H1 (cell line): ENCODE data around the gene L3MBTL4. TPM values are rescaled to one million over a fixed set of nuclear protein-coding genes. Genes with fewer than 3 reads are reported as not detected.

ENCODE experiments used
- CTCF ChIA-PET: fragments of 300-600 bp; sonication (Branson Sonifier 250); formaldehyde crosslinking; loops from one replicate; lab custom pipeline; 2021; ENCODE audit not compliant: partially characterized antibody; lab: Charles Lee
- POLR2A ChIA-PET: fragments of 300-600 bp; sonication (Branson Sonifier 250); formaldehyde crosslinking; loops from one replicate; lab custom pipeline; 2021; ENCODE audit warnings: inconsistent platforms; ENCODE audit not compliant: partially characterized antibody; lab: Charles Lee
- DNase-seq, 2 experiments: peaks; one replicate each; pipeline versions ENCODE4 v3.0.0 to v3.0.0-alpha.2; 2010 to 2022; ENCODE audit warnings: low spot score in 2 of 2, low read depth in 1 of 2, mixed read lengths in 1 of 2
- FAIRE-seq: peaks from 2 replicates; lab custom pipeline; 2011; peaks lifted over from hg19 to GRCh38; lab: Jason Lieb, UNC
- H2AFZ ChIP-seq: 2 replicates; pipeline ENCODE4 v1.8.1; 2012; ENCODE audit warnings: low read length, inconsistent platforms
- H2AK5ac ChIP-seq: 2 replicates; pipeline ENCODE4 v1.6.1; 2013; ENCODE audit warnings: low read depth, low read length
- H2BK120ac ChIP-seq: replicated peaks from 2 replicates; pipeline ENCODE3; 2013; ENCODE audit warnings: low read depth, low read length, inconsistent platforms
- H2BK12ac ChIP-seq: 2 replicates; pipeline ENCODE4 v1.6.1; 2013; ENCODE audit warnings: low read depth, low read length
- H2BK15ac ChIP-seq: 2 replicates; pipeline ENCODE4 v1.6.1; 2013; ENCODE audit warnings: low read length
- H2BK20ac ChIP-seq: 2 replicates; pipeline ENCODE4 v1.6.1; 2013; ENCODE audit warnings: low read length
- H2BK5ac ChIP-seq: 2 replicates; pipeline ENCODE4 v1.6.1; 2013; ENCODE audit warnings: low read depth, low read length
- H3K14ac ChIP-seq: 2 replicates; pipeline ENCODE4 v1.6.1; 2013; ENCODE audit warnings: inconsistent platforms; ENCODE audit not compliant: insufficient read length
- H3K18ac ChIP-seq: 2 replicates; pipeline ENCODE4 v1.6.1; 2013; ENCODE audit warnings: low read length; ENCODE audit errors: extremely low read depth
- H3K23ac ChIP-seq: 2 replicates; pipeline ENCODE4 v1.6.1; 2013; ENCODE audit warnings: inconsistent platforms; ENCODE audit not compliant: insufficient read length
- H3K23me2 ChIP-seq: 2 replicates; pipeline ENCODE4 v1.6.1; 2013; ENCODE audit warnings: low read depth, low read length
- H3K27ac ChIP-seq: 2 replicates; pipeline ENCODE4 v1.6.1; 2011; ENCODE audit warnings: low read depth, low read length, inconsistent platforms
- H3K27me3 ChIP-seq, 4 experiments: replicated peaks in 1 of 4; 1 replicate in 1 of 4; 2 replicates in 3 of 4; pipeline versions ENCODE4 v1.6.1 to v1.8.1; 2011 to 2013; ENCODE audit warnings: low read length in 3 of 4, mild to moderate bottlenecking in 3 of 4, inconsistent platforms in 2 of 4, mixed read lengths in 2 of 4, moderate library complexity in 1 of 4; ENCODE audit not compliant: control insufficient read depth in 3 of 4, insufficient read depth in 3 of 4; ENCODE audit errors: extremely low read depth in 1 of 4
- H3K36me3 ChIP-seq, 4 experiments: 2 replicates each; pipeline versions ENCODE4 v1.6.1 to v1.8.1; 2011 to 2013; ENCODE audit warnings: mild to moderate bottlenecking in 4 of 4, low read length in 3 of 4, moderate library complexity in 2 of 4, control low read depth in 1 of 4, inconsistent platforms in 1 of 4; ENCODE audit not compliant: insufficient read depth in 4 of 4, control insufficient read depth in 2 of 4
- H3K4ac ChIP-seq: replicated peaks from 2 replicates; pipeline ENCODE3; 2013; ENCODE audit warnings: low read length, low read depth, mixed read lengths, inconsistent platforms; ENCODE audit not compliant: insufficient read length
- H3K4me1 ChIP-seq, 4 experiments: replicated peaks in 1 of 4; 1 replicate in 1 of 4; 2 replicates in 3 of 4; pipeline versions ENCODE4 v1.6.1 to v1.8.1; 2011 to 2013; ENCODE audit warnings: low read length in 3 of 4, inconsistent platforms in 2 of 4, mixed read lengths in 1 of 4; ENCODE audit not compliant: insufficient read depth in 4 of 4, control insufficient read depth in 3 of 4
- H3K4me2 ChIP-seq, 2 experiments: 2 replicates each; pipeline versions ENCODE4 v1.6.1 to v1.8.1; 2011 to 2013; ENCODE audit warnings: low read depth in 2 of 2, low read length in 2 of 2, control low read depth in 1 of 2, inconsistent platforms in 1 of 2, mild to moderate bottlenecking in 1 of 2; ENCODE audit not compliant: insufficient read depth in 1 of 2
- H3K4me3 ChIP-seq, 4 experiments: fragments of 200-600, 300-600 bp in 1 of 4; sonication (generic), shearing (Covaris generic), sonication (Bioruptor Twin) in 1 of 4; 2 replicates each; pipeline versions ENCODE4 v1.5.1 to v1.8.1; 2011 to 2016; ENCODE audit warnings: low read length in 4 of 4, low read depth in 3 of 4, control low read depth in 2 of 4, inconsistent platforms in 2 of 4, mild to moderate bottlenecking in 2 of 4, mixed read lengths in 1 of 4, moderate library complexity in 1 of 4; ENCODE audit not compliant: insufficient read depth in 2 of 4; ENCODE audit errors: extremely low read depth in 1 of 4
- H3K56ac ChIP-seq: replicated peaks from 2 replicates; pipeline ENCODE3; 2013; ENCODE audit warnings: low read depth, mild to moderate bottlenecking, mixed read lengths, low read length, inconsistent platforms; ENCODE audit not compliant: insufficient read length
- H3K79me1 ChIP-seq: 2 replicates; pipeline ENCODE4 v1.6.1; 2013; ENCODE audit warnings: low read depth, low read length, control low read depth
- H3K79me2 ChIP-seq, 2 experiments: 2 replicates each; pipeline versions ENCODE4 v1.6.1 to v1.8.1; 2012 to 2013; ENCODE audit warnings: low read length in 2 of 2, mild to moderate bottlenecking in 2 of 2, inconsistent platforms in 1 of 2; ENCODE audit not compliant: insufficient read depth in 2 of 2, control insufficient read depth in 1 of 2
- H3K9ac ChIP-seq, 4 experiments: replicated peaks in 1 of 4; 1 replicate in 1 of 4; 2 replicates in 3 of 4; pipeline versions ENCODE4 v1.6.1 to v1.8.1; 2011 to 2013; ENCODE audit warnings: low read depth in 3 of 4, low read length in 3 of 4, control low read depth in 2 of 4, mild to moderate bottlenecking in 2 of 4, moderate library complexity in 2 of 4, inconsistent platforms in 1 of 4; ENCODE audit errors: extremely low read depth in 1 of 4
- H3K9me3 ChIP-seq, 2 experiments: 2 replicates each; pipeline versions ENCODE4 v1.6.1 to v1.8.1; 2012 to 2013; ENCODE audit warnings: mild to moderate bottlenecking in 2 of 2, moderate library complexity in 2 of 2, control low read depth in 1 of 2, inconsistent platforms in 1 of 2, low read depth in 1 of 2, low read length in 1 of 2, mixed read lengths in 1 of 2; ENCODE audit not compliant: insufficient read depth in 2 of 2
- H4K20me1 ChIP-seq, 2 experiments: replicated peaks in 1 of 2; 2 replicates each; pipeline versions ENCODE3 to v1.8.1; 2011 to 2013; ENCODE audit warnings: inconsistent platforms in 2 of 2, low read length in 2 of 2, mild to moderate bottlenecking in 1 of 2; ENCODE audit not compliant: insufficient read depth in 2 of 2, control insufficient read depth in 1 of 2
- H4K5ac ChIP-seq: 2 replicates; pipeline ENCODE4 v1.6.1; 2013; ENCODE audit warnings: low read length, low read depth, mixed read lengths, inconsistent platforms; ENCODE audit not compliant: insufficient read length
- H4K8ac ChIP-seq: 2 replicates; pipeline ENCODE4 v1.8.0; 2013; ENCODE audit warnings: mild to moderate bottlenecking, moderate library complexity, low read length, inconsistent platforms; ENCODE audit not compliant: insufficient read depth; ENCODE audit errors: extremely low read depth
- H4K91ac ChIP-seq: replicated peaks from 2 replicates; pipeline ENCODE3; 2013; ENCODE audit warnings: low read length, mixed read lengths, inconsistent platforms; ENCODE audit not compliant: insufficient read length
- ATF3 ChIP-seq: IDR thresholded peaks from 2 replicates; pipeline ENCODE4 v1.6.1; 2011; ENCODE audit warnings: low read depth, mild to moderate bottlenecking, low read length; ENCODE audit not compliant: insufficient read depth
- BRCA1 ChIP-seq: IDR thresholded peaks from 2 replicates; pipeline ENCODE4 v1.6.1; 2012; ENCODE audit warnings: low read depth, low read length, improper control_type of control experiment
- CTBP2 ChIP-seq: IDR thresholded peaks from 2 replicates; pipeline ENCODE4 v1.7.0; 2011; ENCODE audit warnings: borderline replicate concordance, mild to moderate bottlenecking, moderate library complexity, mixed read lengths, low read length; ENCODE audit not compliant: insufficient read depth, insufficient read length
- EGR1 ChIP-seq: IDR thresholded peaks from 2 replicates; pipeline ENCODE4 v1.6.1; 2011; ENCODE audit warnings: low read depth, low read length, borderline replicate concordance
- EZH2 ChIP-seq: fragments of 200-600 bp; sonication (generic); IDR thresholded peaks from 2 replicates; pipeline ENCODE4 v1.7.1; 2012; ENCODE audit warnings: low read depth, mild to moderate bottlenecking, moderate library complexity, low read length, inconsistent platforms; ENCODE audit not compliant: severe bottlenecking
- JUN ChIP-seq: IDR thresholded peaks from 2 replicates; pipeline ENCODE4 v1.6.1; 2011; ENCODE audit warnings: low read depth, mild to moderate bottlenecking, improper control_type of control experiment, low read length
- MAFK ChIP-seq: IDR thresholded peaks from 2 replicates; pipeline ENCODE4 v1.6.1; 2012; ENCODE audit warnings: low read depth, mild to moderate bottlenecking, improper control_type of control experiment, low read length
- POLR2A ChIP-seq, 2 experiments: IDR thresholded peaks; 1 replicate in 1 of 2; 2 replicates in 1 of 2; pipeline ENCODE4 v1.6.1; 2011; ENCODE audit warnings: low read depth in 2 of 2, low read length in 2 of 2, mild to moderate bottlenecking in 2 of 2; ENCODE audit errors: control extremely low read depth in 1 of 2
- POU5F1 ChIP-seq: IDR thresholded peaks from 2 replicates; pipeline ENCODE4 v1.6.1; 2011; ENCODE audit warnings: low read depth, mild to moderate bottlenecking, low read length, moderate library complexity
- RBBP5 ChIP-seq: IDR thresholded peaks from 2 replicates; pipeline ENCODE4 v1.7.1; 2012; ENCODE audit warnings: low read depth, mild to moderate bottlenecking, inconsistent platforms, low read length, moderate library complexity, borderline replicate concordance
- SIN3A ChIP-seq, 2 experiments: IDR thresholded peaks in 1 of 2; conservative IDR thresholded peaks in 1 of 2; 2 replicates each; pipeline ENCODE4 v1.6.1; 2011 to 2012; ENCODE audit warnings: low read length in 2 of 2, improper control_type of control experiment in 1 of 2, low read depth in 1 of 2, mild to moderate bottlenecking in 1 of 2
- SIRT6 ChIP-seq: IDR thresholded peaks from one replicate; pipeline ENCODE4 v1.7.1; 2012; ENCODE audit warnings: low read length, inconsistent platforms
- SUZ12 ChIP-seq: fragments of 200-600 bp; sonication (generic); IDR thresholded peaks from 2 replicates; pipeline ENCODE4 v1.6.1; 2012; ENCODE audit warnings: mild to moderate bottlenecking, inconsistent platforms, low read length, moderate library complexity, mixed read lengths
- TAF1 ChIP-seq: IDR thresholded peaks from 2 replicates; pipeline ENCODE4 v1.6.1; 2011; ENCODE audit warnings: mild to moderate bottlenecking, low read depth, low read length
- TBP ChIP-seq: IDR thresholded peaks from 2 replicates; pipeline ENCODE4 v1.6.1; 2011; ENCODE audit warnings: low read depth, low read length, improper control_type of control experiment
- WGBS, 2 experiments: shearing (Covaris generic) in 1 of 2; methylation state at CpG; one replicate each; pipeline versions ENCODE4 v1.1.6 to v1.1.7; 2013 to 2015; ENCODE audit warnings: low lambda C conversion rate in 2 of 2, mixed read lengths in 2 of 2, inconsistent platforms in 1 of 2, low coverage in 1 of 2, missing lambda C conversion rate in 1 of 2; ENCODE audit not compliant: insufficient replicate concordance in 2 of 2, insufficient coverage in 1 of 2, insufficient read length in 1 of 2; ENCODE audit errors: extremely low coverage in 1 of 2, missing lambda C conversion rate in 1 of 2; 5-methylcytosine and 5-hydroxymethylcytosine counted together
- polyA plus RNA-seq, 7 experiments: library from polyadenylated mRNA; depleted of rRNA in 3 of 7; stranded (reverse) in 5 of 7; unstranded in 2 of 7; fragments of >200 nt in 5 of 7; fragments of 200-250 nt in 2 of 7; gene quantifications; 1 replicate in 5 of 7; 2 replicates in 1 of 7; 4 replicates in 1 of 7; pipeline versions ENCODE4 v1.2.1 to v1.2.3, GENCODE V29; 2011 to 2013; ENCODE audit warnings: missing spikeins in 2 of 7, mixed read lengths in 2 of 7
- total RNA-seq: library from RNA; stranded (reverse); fragmentation: NEBNext Ultra II Directional; extraction: Animal tissue kit (Norgen Biotek cat#: 25700); gene quantifications from 2 replicates; pipeline ENCODE4 v1.2.1, GENCODE V29; 2021

Gene L3MBTL4
- total and polyA plus RNA-seq, 2 of the 8 experiments (the other 6 are each of a cell fraction or from before 2014, with no cell fraction given) = 1.0 to 2.1 TPM

GRCh38 chr18:6435731-6436130, 21.0 kb upstream of the L3MBTL4 start:
- H2BK20ac ChIP-seq = no peak overlapping the region
- no peaks in the 10 kb centered on the region for H3K4me1 ChIP-seq
- DNase-seq = no peak
- no peak overlapping the region for H3K4ac ChIP-seq
- no peak overlapping the region for H3K18ac ChIP-seq
- no peak overlapping the region for H3K56ac ChIP-seq
- no peaks in the 10 kb centered on the region for H4K20me1 ChIP-seq
- no peaks in the 10 kb centered on the region for H3K79me2 ChIP-seq
- no peak overlapping the region for H2BK12ac ChIP-seq
- TF ChIP-seq TAF1 = no peak
- TF ChIP-seq BRCA1 = no peak
- TF ChIP-seq EZH2 = no peak
- no peak for TF ChIP-seq POLR2A (IDR thresholded peaks at IDR 0.05; ENCODE audit: control extremely low read depth in 1 of 2, low read depth in 2 of 2, low read length in 2 of 2)
- TF ChIP-seq EGR1 = no peak
- TF ChIP-seq JUN = no peak
- TF ChIP-seq POU5F1 = no peak
- TF ChIP-seq SIRT6 = no peak
- TF ChIP-seq SIN3A (conservative IDR thresholded peaks at IDR 0.05 in 1 of 2, IDR thresholded peaks at IDR 0.05 in 1 of 2; ENCODE audit: low read depth in 1 of 2, low read length in 2 of 2) = no peak
- TF ChIP-seq CTBP2 = no peak
- no peak for TF ChIP-seq ATF3
- no peak for TF ChIP-seq TBP
- TF ChIP-seq MAFK = no peak
- TF ChIP-seq RBBP5 = no peak
- TF ChIP-seq SUZ12 = no peak
- no peak overlapping the region for H4K8ac ChIP-seq
- no peak overlapping the region for H2BK120ac ChIP-seq
- no peaks in the 10 kb centered on the region for H3K23me2 ChIP-seq
- H3K27me3 ChIP-seq = no peaks in the 10 kb centered on the region; a peak in 1 of 7 replicates
- no peaks in the 10 kb centered on the region for H3K9me3 ChIP-seq
- no peak overlapping the region for H3K27ac ChIP-seq
- FAIRE-seq = no peak
- H3K23ac ChIP-seq = no peak overlapping the region
- H2BK15ac ChIP-seq = no peak overlapping the region
- no peak overlapping the region for H2BK5ac ChIP-seq
- H4K91ac ChIP-seq = no peak overlapping the region
- no peaks in the 10 kb centered on the region for H3K36me3 ChIP-seq
- H2AFZ ChIP-seq = no peak overlapping the region
- no peak overlapping the region for H3K14ac ChIP-seq
- no peak overlapping the region for H2AK5ac ChIP-seq
- no peak overlapping the region for H3K4me2 ChIP-seq
- ChIA-PET POLR2A (no interaction called here), CTCF (no interaction called here)
- 86% methylated on average over 1 of the region's 1 CpG; no CpG with 5 or more reads in 1 of the 2 experiments for WGBS, 2 experiments
- H4K5ac ChIP-seq = no peak overlapping the region
- no peaks in the 10 kb centered on the region for H3K79me1 ChIP-seq
- H3K9ac ChIP-seq = peak overlapping the region in 1 of 4 experiments; percentile 8; a peak in 1 of 7 replicates
- no peak overlapping the region for H3K4me3 ChIP-seq
